ENCODE results near the gene KCNQ1.

The KCNQ1 gene

GRCh38 chr11:2789791-2790567, 345.2 kb downstream of the KCNQ1 start:
- no peak for DNase-seq (ENCODE audit: low read depth in 1 of 2, low spot score in 1 of 2)

GRCh38 chr11:2790568-2790921, 345.7 kb downstream of the KCNQ1 start:
- no peak for DNase-seq (ENCODE audit: low read depth in 1 of 2, low spot score in 1 of 2)

- DNase-seq (ENCODE audit: low read depth in 1 of 2, low spot score in 1 of 2): no peak
Observed at GRCh38 chr11:2791139-2791520, 346.3 kb downstream of the KCNQ1 start.

- peak in 1 of 2 donors; percentile 19 for DNase-seq (ENCODE audit: low read depth in 1 of 2, low spot score in 1 of 2)
Observed at GRCh38 chr11:2791521-2792380, 346.9 kb downstream of the KCNQ1 start.

- no peak for DNase-seq (ENCODE audit: low read depth in 1 of 2, low spot score in 1 of 2)
Observed at GRCh38 chr11:2792381-2793250, 347.8 kb downstream of the KCNQ1 start.

GRCh38 chr11:2793701-2794045, 348.9 kb downstream of the KCNQ1 start:
- DNase-seq (ENCODE audit: low read depth in 1 of 2, low spot score in 1 of 2): no peak

GRCh38 chr11:2794046-2794967, 349.5 kb downstream of the KCNQ1 start:
- no peak for DNase-seq (ENCODE audit: low read depth in 1 of 2, low spot score in 1 of 2)

- no peak for DNase-seq (ENCODE audit: low read depth in 1 of 2, low spot score in 1 of 2)
Observed at GRCh38 chr11:2794968-2795322, 350.1 kb downstream of the KCNQ1 start.

GRCh38 chr11:2795491-2795991, 350.7 kb downstream of the KCNQ1 start:
- DNase-seq (ENCODE audit: low read depth in 1 of 2, low spot score in 1 of 2): no peak

GRCh38 chr11:2796091-2796490, 351.3 kb downstream of the KCNQ1 start:
- no peak for DNase-seq (ENCODE audit: low read depth in 1 of 2, low spot score in 1 of 2)

- no peak for DNase-seq (ENCODE audit: low read depth in 1 of 2, low spot score in 1 of 2)
Observed at GRCh38 chr11:2796508-2797113, 351.8 kb downstream of the KCNQ1 start.

- no peak for DNase-seq (ENCODE audit: low read depth in 1 of 2, low spot score in 1 of 2)
Observed at GRCh38 chr11:2797121-2797711, 352.4 kb downstream of the KCNQ1 start.

- DNase-seq (ENCODE audit: low read depth in 1 of 2, low spot score in 1 of 2): no peak
Observed at GRCh38 chr11:2797741-2798361, 353.0 kb downstream of the KCNQ1 start.

GRCh38 chr11:2798951-2799761, 354.3 kb downstream of the KCNQ1 start:
- no peak for DNase-seq (ENCODE audit: low read depth in 1 of 2, low spot score in 1 of 2)

- no peak for DNase-seq (ENCODE audit: low read depth in 1 of 2, low spot score in 1 of 2)
Observed at GRCh38 chr11:2799881-2800654, 355.3 kb downstream of the KCNQ1 start.

- DNase-seq (ENCODE audit: low read depth in 1 of 2, low spot score in 1 of 2): no peak
Observed at GRCh38 chr11:2800655-2801531, 356.1 kb downstream of the KCNQ1 start.
